ENCODE data around the gene PLD1.

Gene PLD1

GRCh38 chr3:171622126-171622525, 188.2 kb downstream of the PLD1 start:
- no peak for DNase-seq

- no peak for DNase-seq
Observed at GRCh38 chr3:171620825-171621434, 189.4 kb downstream of the PLD1 start.

- DNase-seq, result no peak
Observed at GRCh38 chr3:171616798-171617197, 193.5 kb downstream of the PLD1 start.

GRCh38 chr3:171615686-171616085, 194.6 kb downstream of the PLD1 start:
- DNase-seq, result no peak

GRCh38 chr3:171615281-171615680, 195.0 kb downstream of the PLD1 start:
- DNase-seq, result no peak

- peak in 20 of 58 donors; percentile 1 to 48 (median 12) for DNase-seq
Observed at GRCh38 chr3:171614318-171614921, 195.9 kb downstream of the PLD1 start.

- no peak for DNase-seq
Observed at GRCh38 chr3:171607452-171607851, 202.8 kb downstream of the PLD1 start.

- DNase-seq, result no peak
Observed at GRCh38 chr3:171606151-171606751, 204.0 kb downstream of the PLD1 start.

- no peak for DNase-seq
Observed at GRCh38 chr3:171604370-171604769, 205.9 kb downstream of the PLD1 start.

GRCh38 chr3:171602072-171602471, 208.2 kb downstream of the PLD1 start:
- no peak for DNase-seq

GRCh38 chr3:171600030-171600429, 210.3 kb downstream of the PLD1 start:
- no peak for DNase-seq

GRCh38 chr3:171598990-171599389, 211.3 kb downstream of the PLD1 start:
- no peak for DNase-seq

- no peak for DNase-seq
Observed at GRCh38 chr3:171592786-171593185, 217.5 kb downstream of the PLD1 start.

- no peak for DNase-seq
Observed at GRCh38 chr3:171591070-171591469, 219.2 kb downstream of the PLD1 start.

GRCh38 chr3:171586274-171586673, 224.0 kb downstream of the PLD1 start:
- DNase-seq, result no peak

GRCh38 chr3:171585039-171585438, 225.2 kb downstream of the PLD1 start:
- no peak for DNase-seq

GRCh38 chr3:171584100-171584499, 226.2 kb downstream of the PLD1 start:
- DNase-seq, result no peak

- DNase-seq, result no peak
Observed at GRCh38 chr3:171574556-171575240, 235.6 kb downstream of the PLD1 start.

GRCh38 chr3:171569571-171570132, 240.6 kb downstream of the PLD1 start:
- no peak for DNase-seq

GRCh38 chr3:171568766-171569165, 241.5 kb downstream of the PLD1 start:
- DNase-seq, result no peak

- DNase-seq, result no peak
Observed at GRCh38 chr3:171566803-171567422, 243.4 kb downstream of the PLD1 start.

Data from anterior cingulate cortex (tissue), 58 donors.